Left colon (tissue), 2 donors: Measurements from ENCODE around the gene LPP. TPM values are rescaled to one million over a fixed set of nuclear protein-coding genes. Genes with fewer than 3 reads are reported as not detected.

Experiments used
- ATAC-seq: fragments of 200-7000 bp; cut with Tn5 transposase; one replicate; pipeline ENCODE4 v1.9.1; 2020; ENCODE audit warnings: mild to moderate bottlenecking, moderate library complexity
- DNase-seq, 2 donors: peaks; one replicate each; pipeline ENCODE4 v3.0.0-alpha.2; 2020
- intact Hi-C, 2 donors: fragments of 100-400 bp; cut with DNase I in 1 of 2; cut with micrococcal nuclease in 1 of 2; formaldehyde crosslinking; loops; one replicate each; pipeline versions ENCODE4 v1.11.2 to v1.14.0; 2022; cut with DNase I, micrococcal nuclease
- total RNA-seq, 2 donors: library from RNA; stranded (reverse); fragmentation: NEBNext Ultra II Directional; extraction: Animal tissue kit (Norgen Biotek cat#: 25700); gene quantifications; one replicate each; pipeline ENCODE4 v1.2.1, GENCODE V29; 2021
- donor health status: DM: no; HTN: no; CAD: no.
- donor health status: DM: yes; HTN: yes; CAD: no.

Gene LPP
- total RNA-seq, 2 donors from 2014 or later: 228 to 258 TPM

- ATAC-seq: no peak
- no peak for DNase-seq
- intact Hi-C loops: no loop called here
These were observed 566.7 kb downstream of the LPP start for GRCh38 chr3:188720636-188721035.

GRCh38 chr3:188721312-188721711, 567.4 kb downstream of the LPP start:
- no peak for DNase-seq
- no peak for ATAC-seq
- intact Hi-C loops: no loop called here

GRCh38 chr3:188721990-188722389, 568.0 kb downstream of the LPP start:
- no peak for DNase-seq
- peak; percentile 73 for ATAC-seq
- intact Hi-C loops: no loop called here

DNA sequence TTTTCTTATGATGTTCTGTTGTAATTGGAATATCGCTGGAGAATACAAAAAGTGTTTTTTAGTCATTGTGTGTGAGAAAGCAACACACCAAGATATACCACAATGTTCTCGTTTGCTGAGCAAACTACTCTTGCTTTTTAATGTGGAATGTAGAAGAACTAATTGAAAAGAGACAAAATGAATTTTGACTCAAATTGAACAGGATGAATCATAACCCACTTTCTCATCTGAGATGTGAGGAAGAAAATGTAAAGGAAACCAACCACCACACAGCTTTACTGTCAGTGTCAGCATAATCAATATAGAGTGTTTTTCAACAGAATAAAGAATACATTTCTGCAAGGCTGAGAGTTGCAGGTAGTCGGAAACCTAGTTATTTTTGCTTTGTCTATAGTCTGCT, 569.0 kb downstream of the LPP start:
- DNase-seq (no peak), ATAC-seq (no peak)
- intact Hi-C loops: no loop called here

GRCh38 chr3:188727052-188727451, 573.1 kb downstream of the LPP start:
- intact Hi-C loops: no loop called here
- DNase-seq (no peak), ATAC-seq (no peak)

DNA sequence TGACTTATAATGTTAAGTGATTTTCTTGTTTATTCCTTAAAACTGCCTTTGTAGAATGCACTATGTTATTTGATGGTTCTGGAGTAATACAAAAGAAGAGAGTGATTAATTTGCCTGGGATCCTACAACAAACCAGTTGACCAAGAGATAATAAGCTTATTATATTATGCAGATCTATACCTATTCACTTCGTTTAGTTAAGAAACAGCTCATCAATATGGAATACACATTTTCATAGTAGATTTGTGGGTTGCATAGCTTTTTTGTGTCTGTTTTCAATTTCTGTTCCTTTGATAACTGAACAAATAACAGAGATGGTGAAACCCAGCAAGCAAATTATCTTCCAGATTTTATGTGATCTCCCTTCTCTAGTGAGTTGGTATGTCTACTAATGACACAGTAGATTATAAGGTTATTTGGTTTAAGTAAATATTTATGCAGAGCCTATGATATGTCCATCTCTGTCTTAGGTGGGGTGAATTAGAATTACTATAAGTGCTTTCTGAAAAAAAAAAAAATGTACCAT, 574.5 kb downstream of the LPP start:
- DNase-seq (no peak), ATAC-seq (no peak)
- intact Hi-C loops: no loop called here

DNA sequence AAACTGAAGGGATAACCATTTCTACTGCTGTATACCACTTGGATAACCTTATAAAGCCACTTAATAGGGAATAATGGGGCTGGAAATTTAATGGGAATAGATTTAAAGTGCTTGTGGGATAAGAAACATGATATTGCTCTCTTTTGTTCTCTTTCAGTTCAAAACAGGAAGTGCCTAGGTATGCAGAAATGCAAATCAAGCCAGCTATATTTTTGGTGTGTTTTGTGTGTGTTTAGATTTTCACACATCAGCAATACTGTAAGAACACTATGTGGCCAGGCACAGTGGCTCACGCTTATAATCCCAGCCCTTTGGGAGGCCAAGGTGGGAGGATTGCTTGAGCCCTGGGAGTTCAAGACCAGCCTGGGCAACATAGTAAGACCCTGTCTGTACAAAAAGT, 575.5 kb downstream of the LPP start:
- no peak for ATAC-seq
- DNase-seq: no peak
- intact Hi-C loops: no loop called here

DNA sequence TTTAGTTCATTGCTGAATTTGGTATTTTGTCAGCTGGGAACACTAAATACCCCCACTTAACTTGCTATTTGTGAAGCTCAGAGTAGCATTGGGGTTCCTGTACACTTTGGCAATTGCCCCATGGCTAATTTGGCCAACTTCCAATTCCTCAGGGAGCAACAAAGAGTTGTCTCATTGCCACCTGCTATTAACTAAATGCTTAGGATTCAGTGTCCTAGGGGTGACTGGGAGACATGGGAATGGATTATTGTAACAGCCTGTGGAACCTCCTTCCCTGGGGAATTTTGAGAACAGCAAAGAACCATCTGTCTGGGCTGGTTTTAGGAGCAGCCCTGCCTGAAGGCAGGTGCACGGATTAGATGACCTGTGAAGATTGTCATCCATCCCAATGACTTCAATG, 580.4 kb downstream of the LPP start:
- intact Hi-C loops: no loop called here
- DNase-seq (no peak), ATAC-seq (no peak)

GRCh38 chr3:188739511-188739910, 585.6 kb downstream of the LPP start:
- no peak for DNase-seq
- no peak for ATAC-seq
- intact Hi-C loops: no loop called here

GRCh38 chr3:188740010-188740409, 586.1 kb downstream of the LPP start:
- no peak for ATAC-seq
- intact Hi-C loops: no loop called here

GRCh38 chr3:188742755-188743550, 589.0 kb downstream of the LPP start:
- intact Hi-C loops: no loop called here
- ATAC-seq (no peak), DNase-seq (no peak)

More at GRCh38 chr3:188740010-188740409, 586.1 kb downstream of the LPP start:
- no peak for DNase-seq

- DNase-seq (no peak), ATAC-seq (no peak)
- intact Hi-C loops: no loop called here
These were observed 590.2 kb downstream of the LPP start for GRCh38 chr3:188744166-188744565.

DNA sequence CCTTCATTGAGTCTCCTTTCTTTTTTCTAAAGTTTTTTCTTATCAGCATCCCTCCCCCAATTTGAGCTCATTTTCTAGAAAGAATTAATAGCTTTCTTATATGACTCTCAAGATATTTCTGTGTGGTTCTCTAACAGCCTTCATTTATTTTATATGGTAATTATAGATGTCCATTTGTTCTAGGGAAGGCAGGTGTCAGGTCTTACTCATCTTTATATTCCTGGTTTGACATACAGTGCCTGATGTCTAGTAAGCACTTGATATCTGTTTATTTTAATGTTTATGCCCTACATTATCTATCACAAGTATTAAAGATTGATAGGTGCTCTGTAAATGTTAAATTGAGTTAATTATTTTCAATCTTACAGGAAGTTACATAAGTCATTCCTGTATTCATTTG, 591.1 kb downstream of the LPP start:
- intact Hi-C loops: no loop called here
- no peak for DNase-seq
- ATAC-seq: no peak

DNA sequence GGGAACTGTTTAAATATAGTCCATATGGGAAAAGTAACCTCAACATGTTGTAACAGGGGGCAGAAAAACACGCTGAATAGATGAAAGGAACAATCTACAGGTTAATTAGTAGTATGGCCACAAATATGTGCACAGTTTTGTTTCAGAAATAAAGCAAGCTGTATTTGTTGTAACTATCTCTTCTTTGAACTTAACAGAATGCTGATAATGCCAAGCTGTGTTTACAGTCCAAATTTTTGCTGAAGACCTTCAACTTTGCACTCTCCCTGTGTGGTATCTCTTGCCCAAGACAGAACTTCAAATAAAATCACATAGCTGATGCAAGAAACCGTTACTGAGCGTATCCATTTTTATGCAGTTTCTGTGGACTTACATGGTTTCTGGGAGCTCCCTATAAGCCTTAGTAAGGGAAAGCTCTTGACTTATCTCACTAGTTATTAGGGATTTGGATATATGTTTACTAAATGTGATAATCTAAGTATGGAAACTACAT, 592.4 kb downstream of the LPP start:
- intact Hi-C loops: no loop called here
- DNase-seq (no peak), ATAC-seq (no peak)

DNA sequence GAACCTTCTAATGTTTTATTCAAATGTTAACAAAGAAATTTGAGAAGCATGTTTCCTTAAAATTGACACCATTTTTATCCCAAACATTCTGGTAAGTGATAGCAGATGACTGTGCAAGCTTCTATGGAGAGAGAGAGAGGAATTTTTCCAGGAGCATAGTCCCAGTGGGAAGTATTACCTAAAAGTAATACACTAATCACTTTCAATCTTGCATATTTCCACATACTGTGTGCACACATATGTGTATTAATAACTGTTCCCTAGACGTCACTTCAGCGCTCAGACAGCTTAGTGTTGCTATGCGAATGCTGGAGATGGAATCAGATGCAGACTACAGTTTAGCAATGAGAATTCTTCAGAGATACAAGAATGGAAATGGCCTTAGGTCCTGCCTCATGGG, 593.5 kb downstream of the LPP start:
- intact Hi-C loops: no loop called here
- DNase-seq: no peak
- no peak for ATAC-seq

DNA sequence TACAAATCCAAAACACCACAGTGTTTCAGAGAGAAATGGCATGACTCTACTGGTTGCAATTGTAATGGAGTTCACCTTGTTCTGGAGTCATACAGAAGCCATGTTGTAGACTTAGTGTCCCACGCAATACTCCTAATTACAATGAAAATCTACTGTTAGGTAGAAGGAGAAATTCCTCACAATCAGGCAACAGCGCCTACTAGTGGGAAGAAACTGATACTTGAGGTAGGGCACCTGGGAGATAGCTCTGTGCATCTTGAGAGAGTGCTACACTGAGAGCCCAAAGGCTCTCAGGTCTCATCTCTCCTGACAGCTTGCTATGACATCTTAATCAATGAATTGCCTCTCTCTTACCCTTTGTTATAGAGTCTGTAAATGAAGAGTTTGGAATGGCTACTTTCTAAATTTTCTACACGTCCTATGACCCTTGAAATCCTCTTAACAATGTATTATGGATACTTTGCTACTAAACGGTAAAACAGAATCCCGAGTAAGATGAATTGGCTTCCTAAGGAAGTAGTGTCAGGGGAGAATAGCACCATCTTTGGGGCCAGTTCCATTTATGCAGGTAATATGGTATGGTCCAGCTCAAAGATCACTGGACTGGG, 595.2 kb downstream of the LPP start:
- intact Hi-C loops: no loop called here
- ATAC-seq: peak; percentile 56

DNA sequence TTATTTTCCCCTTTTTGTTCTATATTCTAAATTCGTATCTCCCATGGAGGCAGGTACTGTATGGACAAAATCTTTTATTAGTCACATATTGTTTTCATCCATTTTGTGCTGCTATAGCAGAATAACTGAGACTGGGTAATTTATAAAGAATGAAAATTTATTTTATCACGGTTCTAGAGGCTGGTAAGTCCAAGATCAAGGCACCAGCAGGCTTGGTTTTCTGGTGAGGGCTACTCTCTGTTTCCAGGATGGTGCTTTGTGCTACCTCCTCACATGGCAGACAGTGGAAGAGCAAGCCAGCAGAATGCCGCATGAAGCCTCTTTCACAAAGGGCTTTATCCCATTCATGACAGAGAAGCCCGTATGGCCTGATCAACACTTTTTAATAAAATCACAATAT, 595.9 kb downstream of the LPP start:
- intact Hi-C loops: no loop called here

More for the DNA sequence above, 595.2 kb downstream of the LPP start:
- DNase-seq: peak in 1 of 2 donors; percentile 31

DNA sequence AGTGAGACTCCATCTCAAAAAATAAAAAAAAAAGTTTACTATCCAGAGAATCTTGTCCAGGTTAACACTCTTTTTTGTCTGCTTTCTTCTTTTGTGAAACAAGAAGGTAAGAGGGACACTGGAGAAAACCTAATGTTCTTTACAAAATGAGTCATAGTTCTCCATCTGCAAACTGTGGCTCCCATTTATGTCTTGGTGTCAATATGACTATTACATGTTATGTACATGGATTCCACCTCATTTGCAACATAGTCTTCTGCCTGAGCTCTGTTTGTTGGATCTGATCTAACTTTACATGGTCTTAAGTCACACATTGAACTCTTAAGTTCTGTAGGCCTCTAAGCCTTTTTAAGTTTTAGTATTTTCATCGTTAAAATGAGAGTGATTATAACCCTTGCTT, 596.7 kb downstream of the LPP start:
- ATAC-seq (no peak), DNase-seq (no peak)
- intact Hi-C loops: no loop called here

More for the DNA sequence above, 595.9 kb downstream of the LPP start:
- ATAC-seq (no peak), DNase-seq (no peak)

- intact Hi-C loops: no loop called here
- DNase-seq (no peak), ATAC-seq (no peak)
These were observed 598.9 kb downstream of the LPP start for GRCh38 chr3:188752850-188753249.

- intact Hi-C loops: no loop called here
- no peak for DNase-seq
- ATAC-seq: no peak
These were observed 600.3 kb downstream of the LPP start for GRCh38 chr3:188754267-188754666.
